Thyroid gland (tissue), 4 donors: Measurements from ENCODE around the gene SLC5A12.

Experiments used
- CTCF ChIP-seq, 6 experiments: fragments of 200-600 bp in 3 of 6; fragments of 450-650 bp in 3 of 6; sonication (generic) in 3 of 6; IDR thresholded peaks; one replicate each; pipeline ENCODE4 v1.5.1; 2016 to 2019; ENCODE audit warnings: antibody characterized with exemption in 6 of 6, mild to moderate bottlenecking in 2 of 6, inconsistent platforms in 1 of 6, moderate library complexity in 1 of 6
- POLR2A ChIP-seq, 2 donors: fragments of 450-650 bp; IDR thresholded peaks; one replicate each; pipeline ENCODE4 v1.6.1; 2017; ENCODE audit warnings: antibody characterized with exemption in 2 of 2, mild to moderate bottlenecking in 2 of 2, moderate library complexity in 1 of 2

GRCh38 chr11:26753723-26754504, 32.1 kb upstream of the SLC5A12 start:
- TF ChIP-seq CTCF (IDR thresholded peaks at IDR 0.05), result peak; percentile 35 to 84 (median 72)
- TF ChIP-seq POLR2A (IDR thresholded peaks at IDR 0.05), result no peak
